Activated T-cell treated with anti-CD3 and anti-CD28 coated beads, Interleukin-2, amount 50 U/mL, for 72 hours (primary cell): Measurements from ENCODE around the gene CDH12. TPM values are rescaled to one million over a fixed set of nuclear protein-coding genes. Genes with fewer than 3 reads are reported as not detected.
"Not testable (repeated sequence)": the region's sequence is repeated elsewhere in the genome, so short reads cannot be mapped to it uniquely, and the experiment has no call there.

Experiments
- ATAC-seq, 2 donors: fragments of 150-1000 bp; cut with Tn5 transposase; replicated peaks in 1 of 2; 2 replicates each; pipeline ENCODE4 v1.10.0; 2021; ENCODE audit warnings: moderate library complexity in 2 of 2, mild to moderate bottlenecking in 1 of 2
- DNase-seq, 2 donors: peaks; one replicate each; pipeline ENCODE4 v3.0.0; 2021 to 2022; ENCODE audit warnings: mixed read lengths in 1 of 2
- H3K27ac Mint-ChIP-seq: one replicate; pipeline ENCODE4 v1.8.0; 2022; ENCODE audit warnings: mild to moderate bottlenecking, moderate library complexity, mixed read lengths
- H3K27me3 Mint-ChIP-seq: one replicate; pipeline ENCODE4 v1.8.0; 2022; ENCODE audit warnings: low read depth, mixed read lengths
- H3K36me3 Mint-ChIP-seq, 2 donors: one replicate each; pipeline ENCODE4 v1.8.0; 2022; ENCODE audit warnings: mixed read lengths in 2 of 2, mild to moderate bottlenecking in 1 of 2; ENCODE audit not compliant: insufficient read depth in 2 of 2
- H3K4me1 Mint-ChIP-seq: one replicate; pipeline ENCODE4 v1.8.0; 2022; ENCODE audit warnings: low read depth, mixed read lengths
- H3K4me3 Mint-ChIP-seq, 2 donors: one replicate each; pipeline ENCODE4 v1.8.0; 2022; ENCODE audit warnings: mild to moderate bottlenecking in 2 of 2, mixed read lengths in 2 of 2, moderate library complexity in 2 of 2
- H3K9me3 Mint-ChIP-seq, 2 donors: one replicate each; pipeline ENCODE4 v1.8.0; 2022; ENCODE audit warnings: mixed read lengths in 2 of 2
- total RNA-seq, 2 donors: library from RNA; stranded (reverse); gene quantifications; one replicate each; pipeline ENCODE4 v1.2.3, GENCODE V29; 2022

CDH12 gene
- total RNA-seq, 2 donors from 2014 or later: not detected

GRCh38 chr5:22615964-22616363, 237.2 kb downstream of the CDH12 start:
- DNase-seq: no peak
- no peak for ATAC-seq
- H3K9me3 Mint-ChIP-seq: peaks cover 4 to 14% of the 10 kb centered on the region in 2 donors
- H3K27ac Mint-ChIP-seq: no peak overlapping the region
- no peak overlapping the region for H3K4me3 Mint-ChIP-seq
- H3K4me1 Mint-ChIP-seq: no peaks in the 10 kb centered on the region
- no peaks in the 10 kb centered on the region for H3K36me3 Mint-ChIP-seq
- no peaks in the 10 kb centered on the region for H3K27me3 Mint-ChIP-seq

GRCh38 chr5:22614486-22615094, 238.6 kb downstream of the CDH12 start:
- DNase-seq (no peak), ATAC-seq (no peak)
- Mint-ChIP-seq H3K9me3 (peaks cover 4 to 13% of the 10 kb centered on the region in 2 donors), H3K36me3 (no peaks in the 10 kb centered on the region), H3K27ac (no peak overlapping the region), H3K27me3 (no peaks in the 10 kb centered on the region), H3K4me1 (no peaks in the 10 kb centered on the region), H3K4me3 (no peak overlapping the region)

GRCh38 chr5:22612928-22613327, 240.2 kb downstream of the CDH12 start:
- H3K9me3 Mint-ChIP-seq: peaks cover 5 to 13% of the 10 kb centered on the region in 2 donors
- H3K27me3 Mint-ChIP-seq: no peaks in the 10 kb centered on the region
- DNase-seq (no peak), ATAC-seq (no peak)
- no peak overlapping the region for H3K27ac Mint-ChIP-seq
- no peaks in the 10 kb centered on the region for H3K36me3 Mint-ChIP-seq
- no peaks in the 10 kb centered on the region for H3K4me1 Mint-ChIP-seq
- no peak overlapping the region for H3K4me3 Mint-ChIP-seq

GRCh38 chr5:22611327-22611726, 241.8 kb downstream of the CDH12 start:
- H3K27ac Mint-ChIP-seq: no peak overlapping the region
- ATAC-seq (no peak), DNase-seq (no peak)
- no peaks in the 10 kb centered on the region for H3K4me1 Mint-ChIP-seq
- no peak overlapping the region for H3K4me3 Mint-ChIP-seq
- peaks cover 8 to 15% of the 10 kb centered on the region in 2 donors for H3K9me3 Mint-ChIP-seq
- H3K36me3 Mint-ChIP-seq: peaks cover 0 to 2% of the 10 kb centered on the region in 2 donors
- no peaks in the 10 kb centered on the region for H3K27me3 Mint-ChIP-seq

- not testable (repeated sequence) for DNase-seq, H3K27ac Mint-ChIP-seq, ATAC-seq, H3K4me1 Mint-ChIP-seq, H3K4me3 Mint-ChIP-seq, H3K27me3 Mint-ChIP-seq, H3K36me3 Mint-ChIP-seq
- peaks cover 9 to 14% of the 10 kb centered on the region in 2 donors for H3K9me3 Mint-ChIP-seq
Observed at GRCh38 chr5:22607498-22607897, 245.6 kb downstream of the CDH12 start.

GRCh38 chr5:22605473-22605872, 247.7 kb downstream of the CDH12 start:
- H3K36me3 Mint-ChIP-seq: peaks cover 0 to 2% of the 10 kb centered on the region in 2 donors
- no peaks in the 10 kb centered on the region for H3K27me3 Mint-ChIP-seq
- H3K4me3 Mint-ChIP-seq: no peak overlapping the region
- ATAC-seq: no peak
- peaks cover 9 to 12% of the 10 kb centered on the region in 2 donors for H3K9me3 Mint-ChIP-seq
- no peaks in the 10 kb centered on the region for H3K4me1 Mint-ChIP-seq
- no peak overlapping the region for H3K27ac Mint-ChIP-seq
- DNase-seq: no peak

- no peaks in the 10 kb centered on the region for H3K4me1 Mint-ChIP-seq
- peaks cover 0 to 2% of the 10 kb centered on the region in 2 donors for H3K36me3 Mint-ChIP-seq
- H3K4me3 Mint-ChIP-seq: no peak overlapping the region
- no peak for DNase-seq
- ATAC-seq: no peak
- H3K27ac Mint-ChIP-seq: no peak overlapping the region
- H3K27me3 Mint-ChIP-seq: no peaks in the 10 kb centered on the region
- H3K9me3 Mint-ChIP-seq: peaks cover 9 to 12% of the 10 kb centered on the region in 2 donors
Observed at GRCh38 chr5:22604711-22605110, 248.4 kb downstream of the CDH12 start.

GRCh38 chr5:22598796-22599195, 254.3 kb downstream of the CDH12 start:
- DNase-seq (no peak), ATAC-seq (no peak)
- H3K4me3 Mint-ChIP-seq: no peak overlapping the region
- H3K36me3 Mint-ChIP-seq: no peaks in the 10 kb centered on the region
- H3K9me3 Mint-ChIP-seq: peaks cover 6 to 8% of the 10 kb centered on the region in 2 donors
- H3K4me1 Mint-ChIP-seq: no peaks in the 10 kb centered on the region
- H3K27me3 Mint-ChIP-seq: no peaks in the 10 kb centered on the region
- no peak overlapping the region for H3K27ac Mint-ChIP-seq

GRCh38 chr5:22596404-22596970, 256.7 kb downstream of the CDH12 start:
- Mint-ChIP-seq H3K4me3 (no peak overlapping the region), H3K36me3 (no peaks in the 10 kb centered on the region), H3K27me3 (no peaks in the 10 kb centered on the region), H3K9me3 (peaks cover 4 to 6% of the 10 kb centered on the region in 2 donors), H3K4me1 (no peaks in the 10 kb centered on the region), H3K27ac (no peak overlapping the region)
- ATAC-seq (no peak), DNase-seq (no peak)

GRCh38 chr5:22594491-22594890, 258.7 kb downstream of the CDH12 start:
- ATAC-seq (no peak), DNase-seq (no peak)
- Mint-ChIP-seq H3K27ac (no peak overlapping the region), H3K4me1 (no peaks in the 10 kb centered on the region), H3K4me3 (no peak overlapping the region), H3K36me3 (no peaks in the 10 kb centered on the region), H3K27me3 (no peaks in the 10 kb centered on the region), H3K9me3 (peaks cover 6 to 8% of the 10 kb centered on the region in 2 donors)

- no peaks in the 10 kb centered on the region for H3K27me3 Mint-ChIP-seq
- no peaks in the 10 kb centered on the region for H3K36me3 Mint-ChIP-seq
- DNase-seq (no peak), ATAC-seq (no peak)
- H3K9me3 Mint-ChIP-seq: peaks cover 8 to 11% of the 10 kb centered on the region in 2 donors
- H3K4me1 Mint-ChIP-seq: no peaks in the 10 kb centered on the region
- H3K4me3 Mint-ChIP-seq: no peak overlapping the region
- H3K27ac Mint-ChIP-seq: no peak overlapping the region
Observed at GRCh38 chr5:22593592-22593991, 259.6 kb downstream of the CDH12 start.

- Mint-ChIP-seq H3K36me3 (no peaks in the 10 kb centered on the region), H3K27me3 (no peaks in the 10 kb centered on the region), H3K4me1 (no peaks in the 10 kb centered on the region), H3K4me3 (no peak overlapping the region), H3K27ac (no peak overlapping the region), H3K9me3 (peaks cover 8 to 11% of the 10 kb centered on the region in 2 donors)
- DNase-seq (no peak), ATAC-seq (no peak)
Observed at GRCh38 chr5:22591461-22591860, 261.7 kb downstream of the CDH12 start.

- no peak for ATAC-seq
- Mint-ChIP-seq H3K9me3 (peaks cover 8 to 11% of the 10 kb centered on the region in 2 donors), H3K36me3 (no peaks in the 10 kb centered on the region), H3K27ac (no peak overlapping the region), H3K4me1 (no peaks in the 10 kb centered on the region), H3K4me3 (no peak overlapping the region), H3K27me3 (no peaks in the 10 kb centered on the region)
- DNase-seq: no peak
Observed at GRCh38 chr5:22590677-22591268, 262.4 kb downstream of the CDH12 start.
